T1000 (cell line): ENCODE data around the gene ERGIC3.

ENCODE experiments used
- DNase-seq: peaks from one replicate; lab custom pipeline; 2025; ENCODE audit warnings: mixed read lengths; lab: John Stamatoyannopoulos, UW

The ERGIC3 gene

DNA sequence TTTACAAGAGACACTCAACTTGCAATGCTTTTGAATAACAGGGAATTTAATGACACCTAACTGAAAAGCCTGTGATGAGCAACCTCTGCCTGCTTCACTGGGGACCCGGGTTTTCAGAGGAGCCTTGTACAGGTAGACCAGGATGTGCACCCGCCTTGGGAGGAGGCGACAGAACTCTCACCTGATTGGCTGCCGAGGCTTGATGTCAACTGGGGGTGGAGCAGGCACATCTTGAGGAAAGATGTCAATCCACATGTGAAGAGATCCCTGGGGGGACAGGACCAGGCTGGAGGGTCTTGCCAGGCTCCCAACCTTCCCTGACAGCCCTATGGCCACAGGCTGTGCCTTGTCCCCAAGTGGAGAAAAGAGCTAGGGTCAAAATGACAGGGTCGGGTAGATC lies 19.8 kb downstream of the ERGIC3 start:
- no peak for DNase-seq

DNA sequence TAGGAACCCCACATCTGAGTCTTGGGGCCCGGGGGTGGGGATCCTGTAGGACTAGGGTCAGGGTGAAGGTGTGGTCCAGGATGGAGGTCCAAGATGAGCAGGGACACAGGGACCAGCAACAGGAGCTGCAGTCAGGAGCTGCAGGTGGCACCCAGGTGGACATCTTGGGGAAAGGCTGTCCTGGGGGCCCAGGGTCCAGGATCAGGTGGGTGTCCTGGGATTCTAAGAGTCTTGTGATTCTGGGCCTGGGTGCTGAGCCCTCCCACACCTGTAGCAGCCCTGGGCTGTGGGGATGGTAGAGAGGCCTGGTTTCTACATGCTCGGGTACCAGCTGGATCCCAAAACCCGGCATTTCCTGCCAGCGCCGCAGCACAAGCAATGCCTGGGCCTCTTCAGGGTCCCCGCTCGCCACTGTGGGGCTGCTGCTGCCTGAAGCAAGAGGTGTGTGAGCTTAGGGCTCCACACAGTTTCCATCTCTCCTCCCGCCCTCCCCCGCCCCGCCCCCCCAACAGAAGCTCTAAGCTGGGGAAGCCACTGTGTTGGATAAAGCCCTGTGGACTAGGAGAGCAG lies 20.7 kb downstream of the ERGIC3 start:
- DNase-seq: no peak

DNA sequence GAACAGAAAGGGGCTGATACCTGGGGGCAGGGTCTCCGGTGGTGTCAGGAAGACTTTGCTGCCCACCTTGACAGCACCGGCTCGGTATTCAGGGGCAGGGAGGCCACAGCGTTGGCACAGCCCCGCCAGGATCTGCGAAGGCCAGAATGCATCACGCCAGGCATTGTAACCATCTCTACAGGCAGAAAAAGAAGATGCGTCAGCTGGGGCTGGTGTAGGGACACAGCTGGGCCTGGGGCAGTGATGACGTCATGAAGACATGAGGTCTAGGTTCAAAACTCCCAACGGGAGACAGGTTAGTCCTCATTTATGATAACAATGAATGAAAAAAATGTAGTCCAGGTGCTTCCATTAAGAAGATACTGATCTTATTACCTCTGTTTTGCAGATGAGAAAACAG lies 22.0 kb downstream of the ERGIC3 start:
- DNase-seq: no peak

DNA sequence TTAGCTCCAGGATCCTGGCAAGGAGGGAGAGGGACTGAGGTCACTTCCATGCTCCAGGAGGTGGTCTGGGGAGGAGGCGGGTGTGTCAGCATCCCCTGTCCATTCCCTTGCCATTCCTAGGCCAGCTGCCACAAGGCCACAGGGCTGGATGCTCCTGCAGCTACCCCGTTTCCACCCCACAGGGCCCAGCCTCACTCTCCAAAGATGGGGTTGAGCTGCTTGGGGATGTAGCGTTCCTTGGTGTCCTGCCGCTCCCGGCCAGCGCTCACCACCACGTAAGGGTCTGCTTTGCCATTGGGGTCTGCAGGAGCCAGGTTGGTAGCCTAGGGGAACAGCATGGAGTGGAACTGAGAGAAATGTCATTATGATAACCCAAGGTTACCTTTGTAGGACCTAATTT lies 23.0 kb downstream of the ERGIC3 start:
- DNase-seq: no peak

DNA sequence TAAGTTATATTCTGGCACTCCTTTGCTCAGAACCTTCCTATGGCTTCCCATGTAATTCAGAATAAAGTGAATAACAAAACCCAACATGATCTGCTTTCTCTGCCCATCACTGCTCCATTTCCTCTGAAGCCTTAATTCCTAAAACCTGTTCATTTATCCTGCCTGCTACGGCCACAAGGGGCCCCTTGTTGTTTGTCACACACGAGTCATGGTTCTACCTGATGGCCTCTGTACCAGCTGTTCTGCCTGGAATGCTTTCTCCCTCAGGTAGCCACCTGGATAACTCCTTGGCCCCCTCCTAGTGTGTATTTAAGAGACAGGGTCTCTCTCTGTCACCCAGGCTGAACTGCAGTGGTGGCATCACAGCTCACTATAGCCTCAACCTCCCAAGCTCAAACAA lies 26.8 kb downstream of the ERGIC3 start:
- DNase-seq: no peak

DNA sequence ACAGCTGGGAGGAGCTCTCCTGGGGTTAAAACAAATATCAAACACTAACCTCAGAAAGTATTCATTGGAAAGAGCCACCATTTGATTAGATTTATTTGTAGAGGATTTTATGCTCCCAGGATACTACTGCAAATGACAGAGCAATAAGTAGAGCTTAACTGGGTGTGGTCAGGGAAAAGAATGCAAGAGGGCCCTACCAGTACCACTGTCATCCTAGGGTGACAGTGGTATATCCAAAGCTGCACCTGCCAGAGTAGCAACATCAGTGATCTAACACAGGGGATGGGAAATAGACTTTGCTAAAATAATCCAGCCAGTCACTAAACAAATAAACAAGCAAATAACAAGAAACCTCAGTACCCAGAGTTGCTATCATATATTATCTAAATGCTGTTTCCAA lies 29.7 kb downstream of the ERGIC3 start:
- no peak for DNase-seq

DNA sequence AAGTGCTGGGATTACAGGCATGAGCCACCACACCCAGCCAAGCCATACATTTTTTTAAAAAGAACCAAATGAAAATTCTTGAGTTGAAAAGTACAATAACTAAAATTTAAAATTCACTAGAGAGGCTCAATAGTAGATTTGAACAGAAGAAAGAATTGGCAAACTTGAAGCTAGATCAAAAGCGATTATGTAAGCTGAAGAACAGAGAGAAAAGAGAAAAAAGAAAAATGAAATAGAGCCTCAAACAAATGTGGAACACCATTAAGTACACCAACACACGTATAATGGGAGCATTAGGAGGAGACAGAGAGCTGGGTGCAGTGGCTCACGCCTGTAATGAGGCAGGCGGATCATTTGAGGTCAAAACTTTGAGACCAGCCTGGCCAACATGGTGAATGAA lies 31.0 kb downstream of the ERGIC3 start:
- no peak for DNase-seq

DNA sequence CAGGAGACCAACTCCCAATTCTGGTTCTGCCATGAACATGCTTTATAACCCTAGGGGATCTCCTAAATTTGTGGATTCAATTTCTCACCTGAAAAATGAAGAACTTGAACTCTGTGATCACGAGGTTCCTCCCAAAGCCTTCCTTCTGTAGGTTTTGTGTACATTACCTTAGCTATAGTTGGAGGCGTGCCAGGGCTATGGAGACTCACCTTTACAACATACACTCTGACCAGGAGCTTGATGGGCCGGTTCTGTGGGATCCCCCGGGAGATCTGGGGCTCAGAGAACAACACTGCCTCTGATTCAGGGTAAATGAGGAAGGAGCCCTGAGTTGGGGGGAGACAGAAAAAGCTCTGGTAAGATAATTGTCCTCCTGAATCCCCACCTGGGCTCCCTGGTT lies 34.1 kb downstream of the ERGIC3 start:
- DNase-seq: no peak

DNA sequence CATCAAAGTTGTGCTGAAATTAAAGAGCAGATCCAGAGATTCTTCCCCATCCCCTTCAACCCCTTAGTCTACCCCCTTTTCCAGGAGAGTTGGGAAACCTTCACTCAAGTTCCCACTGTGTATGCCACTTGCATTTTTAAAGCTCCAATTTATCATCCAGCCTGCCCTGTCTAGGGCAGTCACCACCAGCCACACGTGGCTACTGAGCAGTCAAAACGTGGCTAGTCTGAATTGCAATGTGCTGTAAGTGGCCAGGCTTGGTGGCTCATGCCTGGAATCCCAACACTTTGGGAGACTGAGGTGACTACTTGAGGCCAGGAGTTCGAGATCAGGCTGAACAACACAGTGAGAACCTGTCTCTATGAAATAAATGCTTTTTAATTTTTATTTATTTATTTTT lies 34.9 kb downstream of the ERGIC3 start:
- no peak for DNase-seq

DNA sequence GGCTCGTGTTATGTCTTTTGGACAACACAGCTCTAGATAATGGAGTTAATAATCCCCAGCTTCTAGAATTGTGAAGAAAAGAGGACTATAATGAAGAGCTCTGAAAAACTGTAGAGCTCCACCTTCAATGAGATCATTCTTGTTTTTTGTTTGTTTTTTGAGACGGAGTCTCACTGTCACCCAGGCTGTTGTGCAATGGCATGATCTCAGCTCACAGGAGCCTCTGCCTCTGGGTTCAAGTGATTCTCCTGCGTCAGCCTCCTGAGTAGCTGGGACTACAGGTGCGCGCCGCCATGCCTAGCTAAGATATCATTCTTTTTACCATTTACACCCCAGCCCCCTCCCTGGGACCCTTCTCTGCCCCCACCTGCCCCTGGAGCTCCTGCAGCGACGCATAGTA lies 36.6 kb downstream of the ERGIC3 start:
- no peak for DNase-seq

DNA sequence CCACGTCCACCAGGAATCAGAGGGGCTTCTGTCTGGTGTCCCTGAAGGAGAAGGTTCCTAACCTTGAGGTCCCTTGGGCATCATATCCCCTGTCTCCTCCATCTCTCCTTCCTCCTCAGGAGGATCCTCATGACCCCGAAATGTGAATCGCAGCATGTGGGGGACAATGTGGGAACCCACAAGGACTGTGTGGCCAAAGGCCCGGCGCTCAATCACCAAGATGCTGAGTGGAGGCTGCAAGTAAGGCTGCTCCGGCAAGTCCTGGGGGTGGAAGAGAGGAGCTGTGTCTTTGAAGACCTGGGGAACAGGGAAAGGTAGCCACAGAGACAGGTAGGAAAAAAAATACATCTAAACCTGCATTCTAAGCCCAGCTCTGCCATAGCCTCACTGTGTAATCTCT lies 37.3 kb downstream of the ERGIC3 start:
- DNase-seq: no peak

DNA sequence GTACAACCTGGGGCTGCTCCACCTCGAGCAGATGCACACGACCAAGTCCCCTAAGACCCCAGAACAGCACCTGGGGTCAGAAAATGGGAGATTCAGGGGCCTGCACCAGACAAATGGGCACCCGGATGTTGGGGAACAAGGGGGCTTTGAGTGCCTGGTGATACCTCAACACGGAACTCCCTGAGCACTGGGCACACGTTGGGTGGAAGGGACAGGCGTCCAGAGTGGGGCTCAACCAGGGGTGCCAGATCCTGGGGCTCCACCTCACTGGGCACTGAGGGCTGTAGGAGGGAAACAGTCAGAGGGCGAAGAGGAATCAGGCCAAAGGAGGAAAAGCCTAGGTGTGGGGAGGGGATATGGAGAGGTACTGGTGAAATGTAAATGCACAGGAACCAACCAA lies 40.3 kb downstream of the ERGIC3 start:
- DNase-seq: no peak

DNA sequence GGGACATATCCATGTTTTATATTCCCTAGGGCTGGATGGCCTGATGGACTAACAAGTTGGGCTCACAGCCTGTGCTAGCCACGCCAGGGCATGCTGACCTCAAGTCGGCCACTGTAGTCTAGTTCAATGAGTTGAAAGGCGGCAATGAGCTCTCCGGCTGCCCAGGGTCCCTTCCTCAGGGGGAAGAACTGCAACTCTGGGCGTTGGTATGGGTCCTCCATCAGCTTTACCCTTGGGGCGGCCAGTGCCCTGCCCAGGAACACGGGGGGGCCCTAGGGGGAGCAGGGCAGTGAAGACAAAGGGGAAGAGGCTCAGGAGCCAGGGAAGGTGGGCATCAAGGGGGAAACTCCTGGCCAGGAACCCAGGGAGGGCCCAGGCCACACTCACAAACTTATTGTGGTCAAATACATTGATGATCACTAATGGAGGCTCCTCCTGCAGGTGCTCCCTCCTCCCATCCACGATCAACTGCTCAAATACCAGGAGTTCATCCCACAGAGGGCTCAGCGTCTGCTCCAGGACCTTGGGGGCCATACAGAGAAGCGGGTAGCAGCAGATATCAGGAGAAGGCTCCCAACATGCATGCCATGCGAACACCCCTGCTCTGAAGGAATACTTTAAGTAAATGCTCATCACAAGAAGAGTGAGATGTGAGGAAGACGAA lies 41.0 kb downstream of the ERGIC3 start:
- DNase-seq: no peak

DNA sequence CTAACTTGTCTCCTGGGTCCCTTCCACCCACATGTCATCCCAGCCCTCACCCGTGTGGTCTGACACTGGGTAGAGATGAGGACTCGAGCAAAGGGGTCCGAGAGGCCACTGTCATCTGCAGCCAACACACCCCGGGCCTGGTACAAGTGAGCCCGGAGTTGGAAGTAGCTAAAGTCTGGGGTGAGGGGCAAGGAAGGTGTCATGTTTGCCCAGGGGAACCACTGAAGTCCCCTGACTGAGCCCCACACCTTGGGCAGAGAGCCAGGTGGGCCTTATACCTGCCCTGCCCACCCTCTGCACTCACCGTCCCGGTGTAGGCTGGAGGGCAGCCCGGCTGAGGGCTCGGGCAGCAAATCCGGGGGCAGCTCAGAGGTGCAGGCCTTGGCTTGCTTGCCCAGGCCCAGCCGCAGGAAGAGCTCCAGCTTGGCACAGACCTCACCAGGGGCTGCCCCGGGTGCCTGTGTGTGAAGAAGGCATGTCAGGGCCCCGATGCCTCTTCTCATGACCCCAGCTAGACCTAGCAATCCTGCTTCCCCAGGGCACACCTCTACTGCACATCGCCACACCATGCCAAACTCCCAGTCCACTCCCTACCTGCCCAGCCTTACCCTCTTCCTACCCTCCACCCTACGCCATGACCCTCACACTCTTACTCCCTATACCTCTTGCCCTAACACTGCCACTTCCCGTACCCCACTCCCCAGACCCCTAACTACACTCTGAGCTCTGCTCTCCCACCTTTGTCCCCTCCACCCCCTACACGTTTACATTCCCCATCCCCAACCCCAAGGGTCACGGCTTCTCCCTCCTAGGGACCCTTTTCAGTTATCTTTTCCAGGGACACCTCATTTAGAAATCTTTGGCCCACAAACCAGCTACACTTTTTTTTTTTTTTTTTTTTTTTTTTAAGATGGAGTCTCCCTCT lies 42.0 kb downstream of the ERGIC3 start:
- DNase-seq: no peak

DNA sequence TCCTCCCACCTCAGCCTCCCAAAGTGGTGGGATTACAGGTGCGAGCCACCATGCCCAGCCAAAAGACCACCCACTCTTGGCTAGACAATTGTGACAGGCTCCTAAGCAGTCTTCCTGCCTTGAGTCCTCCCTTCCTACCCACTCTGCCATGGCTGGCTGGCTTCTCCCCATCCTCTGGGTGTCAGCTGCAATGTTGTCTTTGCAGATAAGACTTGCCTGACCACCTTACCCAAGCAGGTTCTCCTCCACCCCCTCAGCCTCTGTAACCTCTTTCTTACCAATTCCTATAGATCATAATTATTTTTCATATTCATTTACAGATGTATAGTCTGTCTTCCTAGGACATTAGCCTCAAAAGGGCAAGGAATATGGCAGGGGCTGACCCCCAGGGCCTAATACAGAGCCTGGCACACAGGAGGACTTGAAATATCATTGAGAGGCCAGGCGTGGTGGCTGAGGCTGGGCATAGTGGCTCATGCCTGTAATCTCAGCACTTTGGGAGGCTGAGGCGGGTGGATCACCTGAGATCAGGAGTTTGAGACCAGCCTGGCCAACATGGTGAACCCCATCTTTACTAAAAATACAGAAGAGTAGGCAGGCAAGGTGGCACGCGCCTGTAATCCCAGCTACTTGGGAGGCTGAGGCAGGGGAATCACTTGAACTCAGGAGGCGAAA lies 45.0 kb downstream of the ERGIC3 start:
- DNase-seq: no peak

DNA sequence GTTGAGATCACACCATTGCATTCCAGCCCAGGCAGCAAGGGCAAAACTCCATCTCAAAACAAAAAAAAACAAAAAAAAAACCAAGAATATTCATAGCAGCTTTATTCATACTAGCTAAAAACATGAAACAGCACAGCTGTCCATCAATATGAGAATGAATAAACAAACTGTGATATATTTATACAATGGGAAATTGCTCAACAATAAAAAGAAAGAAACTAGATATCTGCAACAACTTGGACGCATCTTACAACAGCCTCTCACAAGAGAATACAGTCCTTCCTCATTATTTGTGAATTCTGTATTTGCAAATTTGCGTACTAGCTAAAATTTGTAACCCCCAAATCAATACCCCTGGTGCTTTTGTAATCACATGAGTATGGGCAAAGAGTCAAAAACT lies 45.6 kb downstream of the ERGIC3 start:
- DNase-seq: no peak

DNA sequence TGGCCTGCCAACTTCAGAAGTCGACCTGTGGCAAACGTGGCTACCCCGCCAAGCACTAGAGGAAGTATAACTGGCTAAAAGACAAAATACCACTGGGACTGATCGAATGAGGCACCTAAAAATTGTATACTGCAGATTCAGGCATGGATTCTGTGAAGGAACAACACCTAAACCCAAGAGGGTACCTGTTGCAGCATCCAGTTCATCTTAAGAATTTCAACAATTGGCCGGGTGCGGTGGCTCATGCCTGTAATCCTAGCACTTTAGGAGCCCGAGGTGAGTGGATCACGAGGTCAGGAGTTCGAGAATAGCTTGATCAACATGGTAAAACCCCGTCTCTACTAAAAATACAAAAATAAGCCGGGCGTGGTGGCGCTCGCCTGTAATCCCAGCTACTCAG lies 46.5 kb downstream of the ERGIC3 start:
- DNase-seq: no peak

DNA sequence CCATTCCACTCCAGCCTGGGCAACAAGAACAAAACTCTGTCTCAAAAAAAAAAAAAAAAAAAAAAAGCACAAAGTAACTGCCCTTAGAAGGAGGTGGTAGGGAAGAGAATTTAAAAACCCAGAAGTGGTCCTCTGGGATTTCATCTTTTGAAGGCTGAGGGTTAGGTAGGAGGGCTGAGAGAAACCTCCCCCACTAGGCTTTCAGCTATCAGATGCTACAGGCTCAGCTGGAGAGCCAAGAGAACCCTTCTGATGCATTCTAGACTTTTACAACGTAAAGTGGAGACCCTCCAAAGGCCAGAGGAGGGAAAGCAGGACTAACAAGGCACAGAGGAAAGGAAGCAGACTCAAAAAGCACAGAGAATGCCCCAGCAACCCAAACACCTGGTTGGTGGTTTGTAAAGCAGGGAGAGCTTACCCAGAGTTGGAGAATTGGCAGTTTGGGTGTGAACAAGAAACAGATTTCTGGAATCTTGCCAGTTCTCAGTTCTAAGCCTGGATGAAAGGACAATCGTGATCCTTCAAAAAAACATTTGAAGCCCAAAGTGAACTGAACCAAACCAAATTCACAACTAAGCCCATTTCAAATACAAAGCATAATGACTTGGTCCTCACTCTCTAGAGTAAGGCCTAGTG lies 50.6 kb downstream of the ERGIC3 start:
- no peak for DNase-seq

DNA sequence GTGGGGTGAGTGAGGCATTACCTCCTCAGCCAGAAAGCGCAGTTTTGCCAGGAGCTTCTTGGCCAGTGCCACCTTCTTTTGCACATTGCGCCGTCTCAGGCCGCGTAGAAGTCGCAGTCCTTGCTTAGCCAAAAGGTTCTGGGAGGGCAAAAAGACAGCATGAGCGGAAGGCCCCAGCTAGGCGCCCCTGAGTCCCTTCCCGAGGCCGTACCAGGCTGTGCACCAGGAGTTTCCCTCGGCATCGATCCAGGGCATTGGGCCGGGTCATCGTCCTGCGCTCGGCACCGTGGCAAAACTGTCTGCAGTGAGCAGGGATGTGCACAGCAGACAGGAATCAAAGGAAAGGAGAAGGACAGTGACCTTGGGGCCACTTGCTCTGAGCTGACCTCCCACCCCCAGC lies 53.6 kb downstream of the ERGIC3 start:
- DNase-seq: no peak

DNA sequence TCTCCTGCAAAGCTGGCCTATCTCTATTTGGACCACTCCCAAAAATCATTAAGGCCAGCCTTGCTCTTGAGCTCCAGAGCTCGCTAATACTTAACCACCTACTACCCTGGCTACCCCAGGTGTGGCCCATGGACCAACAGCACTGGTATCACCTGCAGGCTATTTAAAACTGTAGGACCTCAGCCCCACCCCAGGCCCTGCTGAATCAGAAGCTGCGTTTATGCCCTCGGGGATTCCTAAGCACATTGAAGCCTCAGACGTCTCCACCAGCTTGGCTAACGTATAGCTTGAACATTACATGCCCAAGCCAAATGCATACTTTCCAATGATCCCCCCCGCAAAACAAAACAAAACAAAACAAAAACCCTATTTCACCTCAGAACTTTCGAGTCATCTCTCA lies 54.0 kb downstream of the ERGIC3 start:
- no peak for DNase-seq

DNA sequence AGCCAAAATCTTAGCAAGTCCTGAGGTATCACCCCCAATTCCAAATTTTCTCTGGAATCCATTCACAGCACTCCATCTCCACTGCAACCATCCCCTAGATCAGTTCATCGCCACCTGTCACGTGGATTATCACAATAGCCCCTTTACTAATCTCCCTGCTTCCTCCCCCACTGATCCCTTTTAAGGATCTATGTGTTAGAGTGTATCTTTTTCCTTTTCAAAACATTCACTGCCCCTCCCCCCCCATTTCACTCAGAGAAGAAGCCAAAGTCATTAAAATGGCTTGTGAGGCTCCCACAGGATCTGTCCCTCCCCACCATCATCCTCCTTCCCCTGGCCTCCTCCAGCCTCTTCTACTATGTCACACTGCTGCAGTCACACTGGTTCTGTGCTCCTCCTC lies 55.3 kb downstream of the ERGIC3 start:
- DNase-seq: no peak

DNA sequence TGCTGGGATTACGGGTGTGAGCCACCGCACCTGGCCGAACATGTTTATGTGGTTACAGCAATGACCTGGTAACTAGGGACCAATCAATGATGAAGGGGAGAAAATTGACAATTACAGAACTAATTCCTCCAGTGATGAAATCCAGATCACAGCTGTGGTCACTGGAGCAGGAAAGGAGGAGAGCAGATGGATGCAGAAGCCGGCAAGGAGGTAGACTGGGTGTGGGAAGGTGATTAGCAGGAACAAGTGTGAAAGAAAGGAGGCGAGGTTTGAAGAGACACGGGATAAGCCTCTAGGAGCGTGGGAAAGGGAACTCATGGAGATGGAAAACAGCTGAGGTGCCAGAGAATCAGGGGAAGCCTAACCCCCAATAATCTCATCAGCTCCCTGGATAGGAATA lies 56.6 kb downstream of the ERGIC3 start:
- DNase-seq: no peak
